Testis (tissue), 2 donors: Measurements from ENCODE around the gene MAP2K3.
"Not testable (repeated sequence)": the region's sequence is repeated elsewhere in the genome, so short reads cannot be mapped to it uniquely, and the experiment has no call there.

Source experiments
- POLR2A ChIP-seq: fragments of 450-650 bp; IDR thresholded peaks from one replicate; pipeline ENCODE4 v1.6.1; 2017; ENCODE audit warnings: antibody characterized with exemption, mild to moderate bottlenecking, moderate library complexity
- TF ChIP-seq, protein P1 (sequence below), 3 experiments: fragments of 450-650 bp in 2 of 3; fragments of 200-600 bp in 1 of 3; sonication (generic) in 1 of 3; IDR thresholded peaks; one replicate each; pipeline ENCODE4 v1.5.1; 2016 to 2019; ENCODE audit warnings: antibody characterized with exemption in 3 of 3, mild to moderate bottlenecking in 2 of 3, moderate library complexity in 1 of 3

DNA sequence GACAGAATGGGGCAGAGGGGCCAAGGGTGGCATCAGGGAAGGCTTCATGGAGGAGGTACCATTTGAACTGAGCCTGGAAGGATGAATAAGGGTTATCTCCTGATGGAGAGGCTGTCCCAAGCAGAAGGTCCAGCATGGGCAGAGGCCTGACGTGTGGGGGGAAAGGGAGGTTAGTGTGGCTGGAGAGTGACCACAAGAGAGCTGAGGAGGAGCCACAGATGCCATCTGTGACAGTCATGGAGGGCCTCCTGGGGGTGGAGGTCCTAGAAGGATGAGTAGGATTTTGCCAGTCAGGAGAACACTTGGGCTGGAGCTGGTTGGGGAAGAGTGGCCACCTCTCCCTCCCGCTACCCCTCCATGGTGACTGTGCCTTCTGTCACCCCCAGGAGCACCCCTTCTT is 29.2 kb downstream of the MAP2K3 start:
- TF ChIP-seq, protein P1, sequence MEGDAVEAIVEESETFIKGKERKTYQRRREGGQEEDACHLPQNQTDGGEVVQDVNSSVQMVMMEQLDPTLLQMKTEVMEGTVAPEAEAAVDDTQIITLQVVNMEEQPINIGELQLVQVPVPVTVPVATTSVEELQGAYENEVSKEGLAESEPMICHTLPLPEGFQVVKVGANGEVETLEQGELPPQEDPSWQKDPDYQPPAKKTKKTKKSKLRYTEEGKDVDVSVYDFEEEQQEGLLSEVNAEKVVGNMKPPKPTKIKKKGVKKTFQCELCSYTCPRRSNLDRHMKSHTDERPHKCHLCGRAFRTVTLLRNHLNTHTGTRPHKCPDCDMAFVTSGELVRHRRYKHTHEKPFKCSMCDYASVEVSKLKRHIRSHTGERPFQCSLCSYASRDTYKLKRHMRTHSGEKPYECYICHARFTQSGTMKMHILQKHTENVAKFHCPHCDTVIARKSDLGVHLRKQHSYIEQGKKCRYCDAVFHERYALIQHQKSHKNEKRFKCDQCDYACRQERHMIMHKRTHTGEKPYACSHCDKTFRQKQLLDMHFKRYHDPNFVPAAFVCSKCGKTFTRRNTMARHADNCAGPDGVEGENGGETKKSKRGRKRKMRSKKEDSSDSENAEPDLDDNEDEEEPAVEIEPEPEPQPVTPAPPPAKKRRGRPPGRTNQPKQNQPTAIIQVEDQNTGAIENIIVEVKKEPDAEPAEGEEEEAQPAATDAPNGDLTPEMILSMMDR (IDR thresholded peaks at IDR 0.05): not testable (repeated sequence)
- not testable (repeated sequence) for TF ChIP-seq POLR2A
